GM04504 (cell line): ENCODE data around the gene EDN2.

Experiments used
- DNase-seq: peaks from one replicate; pipeline ENCODE4 v3.0.0-alpha.2; 2012; ENCODE audit warnings: low read depth

Gene EDN2

DNA sequence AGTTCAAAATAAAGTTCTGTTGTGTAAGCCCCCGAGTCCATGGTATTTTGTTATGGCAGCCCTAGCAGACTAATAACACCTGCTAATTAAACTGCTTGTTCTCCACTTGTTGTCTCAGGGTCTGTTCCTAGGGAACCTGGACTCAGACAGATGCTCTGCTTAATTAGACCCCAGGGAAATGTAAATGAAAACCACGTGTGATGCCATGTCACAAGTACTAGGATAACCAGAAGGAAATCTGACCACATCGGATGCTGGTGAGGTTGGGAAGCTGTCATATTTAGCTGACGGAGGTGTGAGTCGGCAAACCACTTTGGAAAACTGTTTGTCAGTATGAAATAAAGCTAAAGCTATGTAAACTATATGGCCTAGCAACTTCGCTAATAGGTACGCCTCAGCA, 19.6 kb downstream of the EDN2 start:
- no peak for DNase-seq

DNA sequence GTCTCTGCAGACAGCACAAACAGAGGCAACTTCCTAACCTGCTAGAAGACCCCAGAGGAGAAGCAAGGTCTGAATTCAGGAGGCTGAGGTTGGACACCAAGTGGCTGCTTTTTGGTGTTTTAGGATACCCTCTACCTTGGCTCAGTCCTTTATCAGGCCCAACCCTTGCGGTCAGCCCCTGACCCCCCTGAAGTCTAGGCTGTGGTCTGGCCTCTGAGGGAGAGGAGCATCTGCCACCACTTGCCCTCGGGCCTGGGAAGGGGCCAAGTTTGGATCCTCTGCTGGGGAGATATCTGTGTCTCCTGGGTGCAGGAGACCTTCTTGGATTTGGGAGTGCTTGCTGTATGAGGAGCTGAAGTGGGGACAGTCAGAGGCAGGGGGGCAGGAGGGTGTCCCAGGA, 21.0 kb downstream of the EDN2 start:
- DNase-seq: no peak

GRCh38 chr1:41462680-41463004, 21.8 kb downstream of the EDN2 start:
- no peak for DNase-seq

GRCh38 chr1:41461790-41462679, 22.4 kb downstream of the EDN2 start:
- DNase-seq: no peak

DNA sequence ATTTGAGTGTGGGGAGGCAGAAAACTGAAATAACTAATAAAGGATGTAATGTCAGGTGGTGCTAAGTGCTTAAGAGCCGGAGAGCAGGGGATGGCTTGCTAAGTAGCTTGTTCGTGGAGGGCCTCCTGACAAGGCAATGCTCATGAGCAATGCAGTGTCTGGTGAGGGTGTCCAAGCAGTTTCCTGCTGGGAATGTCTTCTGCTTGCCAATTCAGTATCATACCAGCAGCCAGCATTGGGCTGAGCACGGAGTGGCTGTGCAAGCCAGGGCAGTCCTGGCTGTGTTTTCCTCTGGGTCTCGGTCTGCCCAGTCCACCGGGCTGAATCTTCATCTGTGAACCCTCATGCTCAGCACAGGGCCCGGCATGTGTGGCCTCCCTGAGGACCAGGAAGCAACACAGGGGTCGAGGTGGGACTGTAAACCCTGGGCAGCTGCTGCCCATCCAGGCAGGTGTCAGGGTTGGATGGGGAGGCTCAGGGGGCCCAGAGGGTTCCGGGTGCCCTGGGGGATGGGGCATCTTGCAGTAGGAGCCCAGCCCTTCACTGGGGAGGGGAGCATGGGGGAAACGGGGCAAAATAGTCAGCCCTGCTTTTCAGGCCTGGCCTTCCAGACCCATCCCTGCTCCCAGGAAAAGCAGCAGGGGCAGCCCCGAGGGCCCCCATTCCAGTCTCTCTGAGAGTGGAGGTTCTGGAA, 27.5 kb downstream of the EDN2 start:
- no peak for DNase-seq

- peak; percentile 34 for DNase-seq
Observed at GRCh38 chr1:41455479-41456332, 28.8 kb downstream of the EDN2 start.

GRCh38 chr1:41454406-41454805, 30.1 kb downstream of the EDN2 start:
- DNase-seq: no peak

- no peak for DNase-seq
Observed at GRCh38 chr1:41452704-41453290, 31.7 kb downstream of the EDN2 start.

GRCh38 chr1:41450747-41451285, 33.7 kb downstream of the EDN2 start:
- DNase-seq: no peak

DNA sequence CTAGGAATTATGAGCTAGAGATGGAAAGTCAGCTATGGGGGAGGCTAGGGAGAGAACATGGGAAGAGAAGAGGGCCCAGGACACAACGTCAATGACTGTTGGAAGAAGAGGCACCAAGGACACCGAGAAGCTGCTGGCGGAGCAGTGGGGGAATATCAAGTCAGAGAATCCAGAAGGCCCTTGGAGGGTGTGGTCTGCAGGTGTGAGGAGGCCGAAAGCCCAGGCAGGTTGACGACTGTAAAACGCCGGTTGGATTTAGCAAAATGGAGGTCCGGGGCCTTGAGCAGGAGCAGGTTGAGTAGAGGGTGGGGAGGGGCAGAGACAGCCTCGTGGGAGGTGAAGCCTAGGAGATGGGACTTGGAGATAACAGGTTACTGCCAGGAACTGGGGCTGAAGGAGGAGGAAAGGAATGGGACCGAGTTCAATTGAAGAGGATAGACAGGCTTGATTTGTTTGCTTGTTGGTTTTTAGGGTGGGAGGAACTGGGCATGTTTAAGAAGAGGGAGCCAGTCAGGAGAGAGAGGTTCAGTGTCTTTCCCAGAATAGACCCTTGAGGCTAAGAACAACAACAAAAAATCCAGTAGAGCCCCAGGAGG, 35.1 kb downstream of the EDN2 start:
- DNase-seq: no peak

DNA sequence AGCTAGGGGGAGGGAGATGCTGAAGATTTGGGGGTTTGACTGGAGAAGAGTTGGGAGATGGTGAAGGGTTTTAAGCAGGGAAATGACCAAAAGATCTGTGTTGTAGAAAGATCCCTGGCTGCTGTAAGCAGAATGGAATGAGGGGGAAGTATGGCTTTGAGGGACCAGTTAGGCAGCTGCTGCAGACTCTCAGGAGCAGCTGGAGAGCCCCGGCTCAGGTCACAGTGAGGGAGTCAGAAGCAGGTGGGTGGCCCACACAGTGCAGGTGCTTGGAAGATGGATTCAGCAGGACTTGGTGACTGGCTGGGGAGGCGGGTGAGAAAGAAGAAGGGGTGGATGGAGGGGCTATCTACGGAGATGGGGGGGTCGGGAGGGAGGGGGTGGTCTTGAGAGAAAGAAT, 35.7 kb downstream of the EDN2 start:
- DNase-seq: no peak

- no peak for DNase-seq
Observed at GRCh38 chr1:41447995-41448770, 36.3 kb downstream of the EDN2 start.

DNA sequence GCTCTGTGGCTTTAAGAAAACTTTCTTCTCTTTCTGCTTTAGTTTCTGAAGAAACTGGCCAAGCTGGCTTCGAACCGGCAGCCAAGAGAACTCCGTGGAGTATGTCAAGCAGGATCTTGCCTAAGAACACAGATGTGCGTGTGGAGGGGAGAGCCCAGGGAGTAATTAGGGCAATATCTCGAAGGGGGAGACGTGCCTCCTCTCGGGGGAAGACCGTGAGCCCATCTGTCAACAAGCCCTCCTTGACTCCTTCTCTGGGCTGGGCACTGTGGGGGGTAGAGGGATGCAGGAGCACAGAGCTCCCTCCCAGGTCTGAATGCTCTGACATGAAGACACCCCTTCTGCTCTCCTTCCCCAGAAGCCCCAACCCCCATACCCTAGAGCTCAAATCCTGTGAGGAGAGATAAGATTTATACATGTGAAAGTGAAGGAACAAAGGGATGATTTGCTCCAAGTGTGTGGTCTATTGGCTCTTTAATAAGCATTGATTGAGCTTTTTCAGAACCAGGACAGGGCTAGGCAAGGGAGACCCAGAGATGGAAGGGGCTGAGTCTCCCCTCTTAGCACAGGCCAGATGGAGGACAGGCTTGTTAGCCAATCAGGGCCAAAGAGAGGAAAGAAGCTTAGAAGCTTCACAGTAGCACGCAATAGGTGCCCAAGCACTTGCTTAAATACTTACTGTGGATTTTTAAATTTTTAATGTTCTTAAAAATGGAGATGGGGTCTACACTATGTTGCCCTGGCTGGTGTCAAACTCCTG, 37.5 kb downstream of the EDN2 start:
- no peak for DNase-seq

DNA sequence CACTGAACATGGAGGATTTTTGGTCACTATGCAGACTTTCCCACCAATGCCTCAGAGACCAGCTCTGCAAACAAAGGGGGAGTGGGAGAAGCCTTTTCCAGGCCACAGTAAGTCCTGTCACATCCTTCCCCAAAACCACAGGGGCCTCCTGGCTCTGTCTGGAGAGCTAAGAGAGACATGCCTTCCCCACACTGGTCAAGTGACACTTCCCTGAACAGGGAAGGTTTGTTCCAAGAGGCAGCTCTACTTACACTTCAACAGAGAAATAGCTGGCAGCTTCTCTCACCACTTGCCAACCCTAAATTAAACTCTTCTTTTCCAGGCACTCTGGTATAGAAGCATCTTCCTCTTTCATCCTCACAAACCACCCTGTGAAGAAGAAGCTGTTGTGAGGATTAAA, 39.7 kb downstream of the EDN2 start:
- no peak for DNase-seq

GRCh38 chr1:41444246-41444645, 40.2 kb downstream of the EDN2 start:
- no peak for DNase-seq

DNA sequence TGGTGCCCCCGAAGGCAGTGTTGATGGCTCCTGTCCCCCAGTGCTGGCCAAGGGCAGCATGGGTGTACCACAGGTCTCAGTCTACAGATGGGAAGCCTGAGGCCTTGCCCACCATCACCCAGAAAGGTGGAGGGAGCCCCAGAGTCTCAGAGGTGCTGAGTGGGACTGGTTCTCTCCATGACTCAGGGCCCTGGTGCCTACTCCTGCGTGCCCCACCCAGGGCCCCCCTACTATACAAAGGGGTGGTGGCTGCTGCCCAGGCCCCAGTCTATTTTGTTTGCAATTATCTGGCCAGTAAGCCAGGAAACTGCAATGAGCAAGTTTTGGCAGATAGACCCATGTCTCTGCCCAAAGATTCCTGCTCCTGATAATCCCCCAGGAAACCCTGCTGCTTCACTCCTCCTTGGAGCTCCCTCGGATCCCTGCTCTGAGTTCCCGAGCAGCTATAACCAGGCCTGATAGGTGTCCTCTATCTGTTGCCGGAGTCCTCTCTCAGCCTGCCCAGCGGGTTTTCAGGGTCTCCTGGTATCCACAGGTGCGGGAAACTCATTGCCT, 41.7 kb downstream of the EDN2 start:
- no peak for DNase-seq

DNA sequence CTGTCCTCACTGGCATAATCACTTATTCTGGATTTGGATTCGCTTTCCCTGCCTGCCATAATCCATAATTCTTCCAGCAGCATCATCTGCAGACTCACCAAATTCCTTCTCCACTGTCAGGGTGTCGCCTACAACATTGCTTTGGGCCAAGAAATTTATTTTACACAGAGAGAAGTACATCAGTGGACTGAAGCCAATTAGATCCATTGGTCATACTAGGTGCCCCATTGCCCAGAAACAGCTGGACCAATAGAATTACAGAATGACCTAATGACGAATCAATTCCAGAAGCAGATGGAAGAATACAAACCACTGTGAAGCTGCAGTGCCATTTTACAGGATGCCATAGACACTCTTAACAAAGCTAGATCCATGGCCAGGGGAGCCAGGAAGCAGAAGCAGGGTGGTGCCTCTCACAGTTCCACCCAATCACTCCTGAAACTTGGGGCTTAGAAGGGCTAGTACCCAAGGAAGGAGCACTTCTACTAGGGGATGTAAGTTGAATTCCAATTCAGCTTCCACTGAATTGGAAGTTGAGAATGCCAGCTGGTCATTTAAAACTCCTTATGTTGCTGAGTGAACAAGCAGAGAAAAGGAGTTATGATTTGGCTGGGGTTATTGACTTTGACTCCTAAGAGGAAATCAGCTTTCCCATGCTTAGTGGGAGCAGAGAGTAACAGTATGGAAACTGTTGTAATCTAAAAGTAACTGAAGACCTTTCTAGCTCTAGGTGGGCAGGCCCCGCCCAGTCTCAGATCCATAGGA, 44.0 kb downstream of the EDN2 start:
- no peak for DNase-seq

- DNase-seq: no peak
Observed at GRCh38 chr1:41439234-41439633, 45.2 kb downstream of the EDN2 start.

DNA sequence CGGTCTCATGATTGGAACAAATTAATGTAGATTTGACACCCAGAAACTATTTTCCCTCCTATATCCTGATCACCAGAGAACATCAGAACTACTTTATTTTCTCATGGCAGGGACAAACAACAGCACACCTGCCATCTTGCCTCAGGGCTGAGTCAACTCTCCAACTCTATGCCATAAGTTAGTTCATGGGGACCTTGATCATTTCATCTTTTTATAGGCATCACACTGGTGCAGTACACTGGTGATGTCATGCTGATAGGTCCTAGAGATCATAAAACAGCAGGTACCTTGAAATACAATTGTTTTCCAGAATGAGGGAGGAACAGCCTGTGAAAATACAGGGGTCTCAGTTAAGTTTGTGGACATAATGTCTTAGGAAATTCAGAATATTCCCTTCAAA, 45.8 kb downstream of the EDN2 start:
- no peak for DNase-seq
